H1 (cell line): ENCODE results near the gene SLC25A26.

ENCODE experiments used
- BRCA1 ChIP-seq: IDR thresholded peaks from 2 replicates; pipeline ENCODE4 v1.6.1; 2012; ENCODE audit warnings: low read depth, low read length, improper control_type of control experiment
- CREB1 ChIP-seq: IDR thresholded peaks from 2 replicates; pipeline ENCODE4 v1.6.1; 2012; ENCODE audit warnings: inconsistent platforms
- GABPA ChIP-seq: IDR thresholded peaks from 2 replicates; pipeline ENCODE4 v1.6.1; 2011; ENCODE audit warnings: mild to moderate bottlenecking, low read length, moderate library complexity, borderline replicate concordance; ENCODE audit not compliant: insufficient read depth
- JUND ChIP-seq: IDR thresholded peaks from 2 replicates; pipeline ENCODE4 v1.6.1; 2011; ENCODE audit warnings: mild to moderate bottlenecking, improper control_type of control experiment, low read length
- RFX5 ChIP-seq: IDR thresholded peaks from 2 replicates; pipeline ENCODE4 v1.6.1; 2011; ENCODE audit warnings: low read depth, low read length, improper control_type of control experiment, borderline replicate concordance

- no peak for TF ChIP-seq GABPA
- no peak for TF ChIP-seq CREB1
- no peak for TF ChIP-seq BRCA1
- TF ChIP-seq RFX5: no peak
- TF ChIP-seq JUND: no peak
Measured at GRCh38 chr3:66427951-66428474, 207.2 kb downstream of the SLC25A26 start.
